NCI-H146 (cell line): Measurements from ENCODE around the gene CDK2.
"Not testable (repeated sequence)": the region's sequence is repeated elsewhere in the genome, so short reads cannot be mapped to it uniquely, and the experiment has no call there.

Source experiments
- DNase-seq: peaks from one replicate; lab custom pipeline; 2025; lab: John Stamatoyannopoulos, UW

Gene CDK2

DNA sequence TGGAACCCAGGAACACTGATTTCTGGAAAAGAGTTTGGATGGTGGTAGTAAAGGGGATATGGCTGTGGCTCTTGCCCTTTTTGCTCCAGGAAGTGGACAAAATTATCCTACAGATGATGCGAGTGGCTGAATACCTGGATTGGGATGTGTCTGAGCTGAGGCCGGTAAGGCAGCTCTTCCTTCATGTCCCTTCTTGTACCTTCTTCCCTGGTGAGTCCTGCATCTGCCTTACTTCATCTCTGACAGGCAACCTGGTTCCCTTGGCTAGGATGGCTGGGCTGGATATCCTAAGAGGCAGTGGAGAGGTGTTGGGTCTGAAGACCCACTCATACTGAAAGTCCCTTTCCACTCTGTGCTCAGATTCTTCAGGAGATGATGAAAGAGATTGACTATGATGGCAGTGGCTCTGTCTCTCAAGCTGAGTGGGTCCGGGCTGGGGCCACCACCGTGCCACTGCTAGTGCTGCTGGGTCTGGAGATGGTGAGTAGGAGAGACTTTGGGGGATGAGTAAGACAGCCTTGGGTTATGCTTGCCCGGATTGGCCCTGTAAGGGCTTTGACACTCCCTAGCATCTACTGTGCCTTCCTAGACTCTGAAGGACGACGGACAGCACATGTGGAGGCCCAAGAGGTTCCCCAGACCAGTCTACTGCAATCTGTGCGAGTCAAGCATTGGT is 27.7 kb upstream of the CDK2 start:
- DNase-seq = no peak

DNA sequence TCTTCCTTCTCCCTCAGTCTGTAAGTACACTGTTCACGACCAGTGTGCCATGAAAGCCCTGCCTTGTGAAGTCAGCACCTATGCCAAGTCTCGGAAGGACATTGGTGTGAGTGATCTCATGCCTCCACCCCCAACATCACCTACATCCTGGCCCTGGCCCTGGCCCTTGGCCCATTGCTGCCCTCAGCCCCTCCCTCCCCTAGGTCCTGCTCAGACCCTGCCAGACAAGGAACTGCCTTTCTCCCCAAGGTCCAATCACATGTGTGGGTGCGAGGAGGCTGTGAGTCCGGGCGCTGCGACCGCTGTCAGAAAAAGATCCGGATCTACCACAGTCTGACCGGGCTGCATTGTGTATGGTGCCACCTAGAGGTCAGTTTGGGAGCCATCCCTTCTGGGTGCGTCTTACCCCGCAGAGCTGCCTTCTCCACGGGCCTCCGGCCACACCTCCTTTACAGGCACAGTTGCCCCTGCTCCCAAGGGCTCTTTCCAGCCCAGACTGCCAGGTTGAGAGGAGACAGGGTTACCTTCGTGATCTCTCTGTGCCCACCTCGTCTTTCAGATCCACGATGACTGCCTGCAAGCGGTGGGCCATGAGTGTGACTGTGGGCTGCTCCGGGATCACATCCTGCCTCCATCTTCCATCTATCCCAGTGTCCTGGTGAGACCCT is 26.4 kb upstream of the CDK2 start:
- peak; percentile 86 for DNase-seq

DNA sequence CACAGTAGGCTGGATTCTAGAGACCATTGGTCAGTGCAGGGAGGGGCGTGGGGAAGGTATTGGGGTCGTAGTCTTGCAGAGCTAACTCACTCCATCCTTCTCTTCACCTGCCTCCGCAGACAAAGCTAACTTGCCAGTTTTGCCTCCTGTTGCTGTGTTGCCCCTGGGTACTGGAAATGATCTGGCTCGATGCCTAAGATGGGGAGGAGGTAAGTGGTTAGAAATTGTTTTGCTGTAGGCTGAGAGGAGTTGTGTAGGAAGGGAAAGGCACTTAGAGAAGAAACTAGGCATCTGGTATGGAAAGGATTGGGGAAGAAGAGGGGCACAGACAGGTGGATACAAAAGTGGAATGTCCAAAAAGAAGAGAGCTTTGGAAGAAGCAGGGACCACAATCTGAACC is 24.6 kb upstream of the CDK2 start:
- DNase-seq = no peak

DNA sequence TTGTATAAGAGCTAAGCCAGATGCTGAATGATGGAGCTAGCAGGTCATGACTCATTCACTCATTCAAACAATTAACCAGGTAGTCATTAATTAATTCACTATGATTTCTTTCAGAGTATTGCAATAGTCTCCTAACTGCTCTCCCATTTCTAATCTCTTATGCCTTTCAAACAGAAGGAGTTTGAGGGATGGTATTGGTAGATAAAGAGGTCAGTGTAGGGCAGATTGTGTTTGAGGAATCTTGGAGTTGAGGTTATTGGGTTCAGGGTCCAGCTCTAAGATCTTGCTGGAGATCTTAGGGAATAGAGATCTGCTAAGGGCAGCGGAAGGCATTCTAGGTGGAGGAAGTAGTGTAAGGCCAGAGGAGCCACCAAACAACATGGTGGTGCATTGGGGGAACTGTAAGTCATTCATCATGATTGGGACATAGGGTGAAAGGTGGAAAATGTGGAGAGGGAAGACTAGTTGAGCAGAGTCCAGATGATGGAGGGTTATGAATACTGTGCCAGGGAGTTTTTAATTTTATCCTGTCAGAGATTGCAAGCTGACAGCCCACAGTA is 24.0 kb upstream of the CDK2 start:
- no peak for DNase-seq

DNA sequence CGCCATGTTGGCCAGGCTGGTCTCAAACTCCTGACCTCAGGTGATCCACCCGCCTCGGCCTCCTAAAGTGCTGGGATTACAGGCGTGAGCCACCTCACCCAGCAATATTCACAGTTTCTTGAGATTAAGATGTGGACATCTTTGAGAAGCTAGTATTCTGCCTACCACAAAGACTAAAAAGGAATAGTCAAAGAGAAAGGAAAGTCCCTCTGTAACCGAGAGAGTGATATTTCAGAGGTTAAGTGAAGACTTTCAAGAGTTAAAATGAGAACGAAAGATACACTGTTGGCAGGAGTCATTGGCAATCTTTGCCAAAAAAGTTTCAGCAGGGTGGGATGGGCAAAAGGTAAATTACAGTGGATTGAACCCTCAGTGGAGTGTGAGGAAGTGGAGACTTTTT is 20.1 kb upstream of the CDK2 start:
- DNase-seq = no peak

DNA sequence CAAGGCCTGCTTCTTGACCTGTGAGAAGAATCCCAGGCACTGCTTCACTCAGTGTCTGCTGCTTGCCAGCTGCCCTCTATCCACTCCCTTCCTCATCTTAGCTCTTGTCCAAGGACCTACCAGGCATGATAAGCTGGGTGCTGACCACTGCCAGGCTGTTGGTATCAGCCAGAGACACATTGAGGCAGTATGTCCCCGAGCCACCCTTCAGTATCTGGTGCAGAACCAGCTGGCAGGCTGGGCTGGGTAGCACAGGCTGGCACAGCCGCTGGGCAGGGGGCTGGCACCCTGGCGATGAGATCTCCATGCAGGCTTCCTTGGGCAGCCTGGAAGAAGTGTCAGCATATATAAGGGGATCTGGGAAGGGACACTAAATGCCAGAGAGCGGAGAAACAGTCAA is 11.3 kb upstream of the CDK2 start:
- DNase-seq = no peak

DNA sequence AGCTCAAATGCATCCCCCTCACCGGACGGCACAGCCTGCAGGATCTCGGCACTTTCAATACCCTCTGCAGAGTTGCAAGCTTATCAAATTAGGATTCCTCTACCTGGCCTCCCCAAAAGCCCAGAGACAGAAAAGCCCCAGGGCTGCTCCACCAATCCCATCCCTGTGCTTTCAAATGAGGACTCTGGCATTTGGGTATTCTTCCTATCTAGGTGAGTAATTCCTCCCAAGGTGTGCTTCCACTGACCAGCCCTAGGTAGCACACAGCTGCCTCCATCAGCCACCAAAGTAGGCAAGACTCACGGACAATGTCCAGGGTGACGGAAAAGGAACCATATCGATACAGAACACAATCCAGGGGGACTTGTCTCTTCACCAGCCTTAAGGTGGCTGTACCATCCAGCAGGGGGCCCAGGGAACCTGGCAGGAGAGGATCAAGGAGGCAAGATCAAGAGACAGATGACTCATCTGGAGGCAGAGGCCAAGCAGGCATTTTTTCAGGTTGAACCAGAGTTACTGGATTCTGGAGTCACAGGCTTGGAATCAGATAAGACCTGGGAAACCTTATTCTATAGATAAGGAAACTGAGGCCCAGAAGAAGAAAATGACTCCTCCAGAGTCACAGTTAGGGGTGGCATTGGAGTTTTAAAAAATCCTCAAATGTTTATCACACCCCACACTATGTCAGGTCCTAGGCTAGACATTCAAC is 10.7 kb upstream of the CDK2 start:
- DNase-seq = no peak

DNA sequence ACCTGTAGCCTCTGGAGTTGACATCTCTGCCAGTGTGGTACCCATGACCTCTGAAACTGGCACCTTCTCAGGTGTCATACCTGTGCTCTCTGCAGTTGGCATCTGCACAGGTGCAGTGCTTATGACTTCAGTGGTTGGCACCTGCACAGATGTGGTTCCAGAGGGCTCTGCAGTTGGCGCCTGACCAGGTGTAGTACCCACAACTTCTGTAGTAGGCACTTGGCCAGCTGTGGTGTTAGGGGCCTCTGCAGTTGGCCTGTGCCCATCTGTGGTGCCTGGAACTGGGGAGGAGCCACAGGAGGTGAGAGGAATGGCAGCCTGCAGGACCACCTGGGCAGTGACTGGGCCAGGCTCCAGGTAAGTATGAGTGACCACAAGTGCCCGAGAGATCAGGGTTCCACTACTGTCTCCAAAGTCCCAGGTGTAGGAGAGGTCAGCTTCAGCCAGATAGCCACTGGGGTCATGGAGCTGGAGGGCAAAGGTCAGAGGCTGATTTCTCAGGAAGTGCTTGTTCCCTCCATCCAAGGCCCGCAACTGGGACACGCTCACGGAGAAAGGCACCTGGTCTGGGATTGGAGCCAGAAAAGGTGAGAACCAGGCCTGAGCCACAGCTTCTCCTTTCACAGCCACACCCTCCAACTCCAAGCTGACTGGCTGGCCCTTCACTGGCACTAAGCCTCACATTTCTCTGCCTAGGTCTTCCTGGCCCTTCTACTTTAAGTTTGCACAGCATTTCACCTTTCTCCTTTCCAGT is 9.3 kb upstream of the CDK2 start:
- DNase-seq = no peak

DNA sequence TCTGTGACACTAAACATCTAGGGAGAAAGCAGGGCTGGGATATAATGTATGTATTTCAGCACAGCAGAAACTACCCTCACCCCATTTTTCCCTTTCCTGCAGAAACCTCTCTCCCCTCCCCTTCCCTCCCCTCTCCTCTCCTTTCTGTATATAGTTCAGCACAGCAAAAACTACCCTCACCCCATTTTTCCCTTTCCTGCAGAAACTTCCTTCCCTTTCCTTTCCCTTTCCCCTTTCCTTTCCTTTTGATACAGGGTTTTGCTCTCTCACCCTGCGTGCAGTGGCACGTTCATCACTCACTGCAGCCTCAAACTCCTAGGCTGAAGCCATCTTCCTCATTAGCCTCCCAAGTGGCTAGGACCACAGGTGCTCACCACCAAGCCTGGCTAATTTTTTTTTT is 2.9 kb upstream of the CDK2 start:
- DNase-seq = no peak

DNA sequence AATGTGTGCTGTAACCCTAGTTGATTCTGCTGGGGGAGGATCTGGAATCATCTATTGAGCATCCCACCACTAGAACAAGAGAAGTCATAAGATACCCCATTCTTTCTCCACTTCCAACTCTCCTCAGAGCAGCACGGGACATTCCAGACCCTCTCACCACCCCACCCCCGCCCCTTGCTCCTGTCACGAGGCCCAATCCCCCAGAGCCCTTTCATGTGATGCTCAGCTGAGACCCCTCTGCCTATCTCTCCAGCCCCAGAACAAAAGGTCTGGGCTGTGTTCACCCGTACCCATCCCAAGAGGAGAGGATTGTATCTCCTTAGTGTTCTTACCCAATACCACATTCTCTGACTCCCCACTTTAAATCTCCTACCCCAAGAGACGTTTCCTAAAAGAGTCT is 1.4 kb upstream of the CDK2 start:
- DNase-seq = no peak

DNA sequence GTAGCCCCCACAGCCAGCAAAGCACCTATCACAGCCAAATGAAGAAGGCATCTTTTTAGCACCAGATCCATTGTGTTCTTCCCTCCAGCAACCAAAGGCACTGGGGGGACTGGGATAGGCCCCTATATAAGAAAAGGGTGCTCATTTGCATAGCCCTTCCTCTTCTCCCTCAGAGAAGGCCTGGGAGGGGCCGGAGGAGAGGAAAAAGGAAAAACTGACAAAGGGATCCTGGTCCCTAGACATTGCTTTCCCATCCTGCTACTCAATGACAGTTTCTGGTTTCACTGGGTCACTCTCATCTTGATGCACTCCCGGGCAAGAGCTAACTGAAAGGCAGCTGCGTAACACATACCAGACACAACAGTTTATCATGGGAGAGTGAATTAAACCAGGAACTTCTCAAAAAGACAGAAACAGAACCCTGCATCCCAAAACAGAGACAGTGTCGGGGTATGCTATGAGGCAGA is 656 bp upstream of the CDK2 start, which contains the start of gene PMEL:
Gene PMEL, minus strand, starts transcription at position 102 of the 467 bp plus-strand sequence. Its CDS starts 31 bp downstream, at position 71.
- no peak for DNase-seq

DNA sequence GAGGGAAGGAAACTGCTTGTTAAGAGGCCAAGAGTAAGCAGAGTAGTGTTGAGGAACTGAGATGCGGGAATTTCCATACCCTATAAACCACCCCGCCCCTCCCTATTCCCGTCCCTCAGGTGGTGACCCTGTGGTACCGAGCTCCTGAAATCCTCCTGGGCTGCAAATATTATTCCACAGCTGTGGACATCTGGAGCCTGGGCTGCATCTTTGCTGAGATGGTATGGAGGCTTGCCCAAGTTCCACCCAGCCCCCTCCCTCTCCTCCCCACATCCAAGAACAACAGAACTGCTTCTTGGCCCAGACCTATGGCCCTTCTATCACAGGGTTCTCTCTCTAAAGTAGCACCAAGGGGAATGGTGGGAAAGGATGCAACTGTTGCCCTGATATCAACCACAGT is 2.7 kb downstream of the CDK2 start:
- no peak for DNase-seq

DNA sequence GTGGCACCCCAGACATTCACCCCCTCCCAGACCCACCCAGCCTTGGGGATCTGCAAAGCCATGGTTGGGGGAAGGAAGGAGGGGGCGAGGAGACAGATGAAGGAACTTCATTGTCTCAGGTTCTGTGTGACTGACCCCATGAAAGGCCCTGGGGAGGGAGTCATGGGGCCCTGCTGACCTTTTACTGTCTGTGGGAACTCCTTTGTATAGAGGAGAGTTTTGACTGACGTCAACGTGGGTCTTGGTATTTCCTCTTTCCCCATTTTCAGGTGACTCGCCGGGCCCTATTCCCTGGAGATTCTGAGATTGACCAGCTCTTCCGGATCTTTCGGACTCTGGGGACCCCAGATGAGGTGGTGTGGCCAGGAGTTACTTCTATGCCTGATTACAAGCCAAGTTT is 4.1 kb downstream of the CDK2 start:
- no peak for DNase-seq

DNA sequence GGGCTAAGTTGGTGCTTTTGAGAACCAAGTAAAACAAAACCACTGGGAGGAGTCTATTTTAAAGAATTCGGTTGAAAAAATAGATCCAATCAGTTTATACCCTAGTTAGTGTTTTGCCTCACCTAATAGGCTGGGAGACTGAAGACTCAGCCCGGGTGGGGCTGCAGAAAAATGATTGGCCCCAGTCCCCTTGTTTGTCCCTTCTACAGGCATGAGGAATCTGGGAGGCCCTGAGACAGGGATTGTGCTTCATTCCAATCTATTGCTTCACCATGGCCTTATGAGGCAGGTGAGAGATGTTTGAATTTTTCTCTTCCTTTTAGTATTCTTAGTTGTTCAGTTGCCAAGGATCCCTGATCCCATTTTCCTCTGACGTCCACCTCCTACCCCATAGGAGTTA is 5.4 kb downstream of the CDK2 start:
- DNase-seq = no peak

DNA sequence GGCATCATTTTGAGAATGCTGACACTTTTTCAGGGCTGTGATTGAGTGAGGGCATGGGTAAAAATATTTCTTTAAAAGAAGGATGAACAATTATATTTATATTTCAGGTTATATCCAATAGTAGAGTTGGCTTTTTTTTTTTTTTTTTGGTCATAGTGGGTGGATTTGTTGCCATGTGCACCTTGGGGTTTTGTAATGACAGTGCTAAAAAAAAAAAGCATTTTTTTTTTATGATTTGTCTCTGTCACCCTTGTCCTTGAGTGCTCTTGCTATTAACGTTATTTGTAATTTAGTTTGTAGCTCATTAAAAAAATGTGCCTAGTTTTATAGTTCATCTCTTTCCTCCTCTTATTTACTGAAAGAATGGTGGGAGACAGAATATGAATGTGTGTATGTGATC is 5.8 kb downstream of the CDK2 start:
- DNase-seq = no peak

DNA sequence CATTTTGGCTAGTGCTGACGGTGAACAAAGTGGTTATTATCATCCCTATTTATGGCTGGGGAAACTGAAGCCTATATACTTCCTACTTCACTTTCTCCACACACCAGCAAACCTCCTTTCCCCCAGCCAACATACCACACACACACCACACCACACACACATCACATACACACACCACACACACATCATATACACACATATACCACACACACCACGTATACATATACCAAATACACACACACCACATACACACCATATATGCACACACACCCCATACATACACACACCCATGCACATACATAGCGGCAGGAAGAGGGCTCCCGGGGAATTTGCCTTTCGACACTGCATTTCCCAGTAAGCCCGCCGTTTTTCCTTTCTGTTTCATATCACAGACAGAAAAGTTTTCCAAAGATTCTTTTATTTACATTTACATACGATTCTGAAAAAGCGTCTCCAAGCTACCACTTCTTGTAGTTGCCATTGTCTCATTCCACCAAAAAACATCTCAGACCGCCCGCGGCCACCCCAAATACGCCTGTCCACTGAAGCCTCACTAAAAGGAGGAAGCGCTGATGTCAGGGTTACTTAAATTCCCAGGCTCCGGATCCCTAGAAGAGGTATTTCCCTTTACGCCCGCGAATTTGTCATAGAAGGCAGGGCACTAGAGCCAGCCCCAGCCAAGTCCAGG is 6.4 kb downstream of the CDK2 start:
- peak; percentile 38 for DNase-seq

DNA sequence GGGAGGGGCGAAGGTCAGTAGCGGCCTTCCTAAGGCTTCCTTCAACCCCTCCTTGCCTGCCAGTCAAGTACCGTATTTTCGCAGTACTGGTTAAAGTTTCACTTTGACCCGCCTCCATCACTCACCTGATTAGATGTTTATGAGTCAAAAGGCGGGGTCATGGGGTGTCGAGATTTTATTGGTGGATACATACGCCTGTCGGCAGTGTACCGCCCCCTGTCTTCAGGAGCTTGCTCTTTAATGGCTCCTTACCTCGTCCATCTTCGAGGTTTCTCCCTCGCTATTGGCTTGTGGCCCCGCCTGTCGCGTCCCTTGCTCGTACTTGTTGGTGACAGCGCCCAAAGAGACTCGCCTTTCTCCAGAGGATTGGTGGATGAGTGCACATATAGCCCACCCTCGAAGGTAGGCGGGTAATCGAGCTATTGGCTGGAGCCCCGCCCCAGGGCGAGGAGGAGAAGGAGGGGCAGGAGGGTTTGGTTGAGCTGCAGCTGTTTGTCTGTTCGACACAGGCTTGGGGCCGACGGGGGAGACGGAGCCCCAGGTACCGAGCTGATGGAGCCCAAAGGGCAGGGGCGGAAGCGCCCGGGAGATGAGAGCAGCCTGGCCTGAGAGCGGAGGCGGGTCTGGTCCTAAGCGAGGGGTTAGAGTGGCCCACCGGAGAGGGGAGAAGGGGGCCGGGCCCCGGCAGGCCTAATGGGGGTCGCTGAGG is 7.1 kb downstream of the CDK2 start, which contains the start of gene RAB5B:
Gene RAB5B, plus strand, starts transcription at position 480 of the 709 bp plus-strand sequence. CDS start 12,883 bp downstream, outside the sequence.
- DNase-seq = peak; percentile 100

DNA sequence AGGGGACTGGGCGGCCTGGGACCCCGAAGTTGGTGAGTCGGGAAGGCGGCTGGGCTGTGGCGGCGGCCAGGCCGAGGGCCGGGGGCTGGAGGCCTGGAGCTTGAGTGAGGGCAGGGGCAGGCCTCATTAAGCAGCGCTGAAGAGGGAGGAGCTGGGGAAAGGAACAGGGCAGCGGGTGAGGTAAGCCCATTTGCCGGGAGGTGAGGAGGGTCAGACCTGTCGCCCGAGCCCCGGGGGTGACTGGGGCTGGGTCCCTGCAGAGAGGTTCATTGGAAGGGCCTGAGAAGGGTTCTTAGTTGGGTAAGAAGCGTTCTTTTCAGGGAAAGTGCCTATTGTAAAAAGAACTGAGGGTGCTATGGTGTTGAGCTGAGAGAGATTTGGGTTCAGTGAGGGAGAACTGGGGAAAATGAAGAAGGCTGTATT is 7.7 kb downstream of the CDK2 start:
- peak; percentile 78 for DNase-seq

DNA sequence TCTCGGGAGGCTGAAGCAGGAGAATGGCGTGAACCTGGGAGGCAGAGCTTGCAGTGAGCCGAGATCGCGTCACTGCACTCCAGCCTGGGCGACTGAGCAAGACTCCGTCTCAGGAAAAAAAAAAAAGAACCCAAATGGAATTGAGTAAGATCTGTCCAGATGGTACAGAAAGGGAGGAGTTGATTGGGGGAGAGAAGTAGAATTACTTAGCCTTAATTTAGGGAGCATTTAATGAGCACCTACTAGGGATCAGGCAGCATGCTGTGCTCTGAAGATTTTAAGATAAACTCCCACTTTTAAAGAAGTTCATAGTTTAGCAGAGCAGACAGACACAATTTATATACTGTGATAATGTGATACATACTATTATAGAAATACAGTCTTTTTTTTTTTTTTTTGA is 11.8 kb downstream of the CDK2 start:
- no peak for DNase-seq

DNA sequence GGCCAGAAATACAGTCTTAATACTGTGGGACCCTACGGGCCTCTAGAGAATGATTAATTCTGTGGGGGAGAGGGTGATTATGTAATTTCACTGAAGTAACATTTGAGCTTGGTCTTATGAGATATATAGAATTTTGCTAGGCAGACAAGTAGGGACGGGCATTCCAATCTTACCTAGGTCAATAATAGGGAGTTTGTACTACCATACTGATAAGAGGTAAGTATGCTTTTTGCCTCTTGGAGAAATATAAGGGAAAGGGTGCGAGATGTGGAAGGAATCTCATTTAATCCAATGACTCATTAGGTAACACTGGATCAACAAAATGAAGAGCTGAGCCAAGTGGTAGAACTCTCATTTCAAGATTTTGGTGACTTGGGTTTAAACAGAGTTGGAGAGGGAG is 12.4 kb downstream of the CDK2 start:
- no peak for DNase-seq

DNA sequence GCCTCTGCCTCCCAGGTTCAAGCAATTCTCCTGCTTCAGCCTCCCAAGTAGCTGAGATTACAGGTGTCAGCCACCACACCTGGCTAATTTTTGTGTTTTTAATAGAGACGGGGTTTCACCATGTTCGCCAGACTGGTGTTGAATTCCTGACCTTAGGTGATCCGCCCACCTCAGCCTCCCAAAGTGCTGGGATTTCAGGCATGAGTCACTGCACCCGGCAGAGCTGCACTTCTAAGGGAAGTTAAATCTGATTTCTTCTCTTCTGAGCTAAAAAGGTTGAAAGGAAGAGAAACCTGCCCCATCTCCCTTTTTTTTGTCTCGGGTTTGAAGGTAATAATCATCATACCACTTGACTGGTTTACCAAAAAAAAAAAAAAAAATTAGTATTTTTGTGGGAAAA is 15.3 kb downstream of the CDK2 start:
- not testable (repeated sequence) for DNase-seq
